Muscle of back (tissue), 13 donors: ENCODE data around the gene LIN7C. TPM values are rescaled to one million over a fixed set of nuclear protein-coding genes. Genes with fewer than 3 reads are reported as not detected.
A peak's percentile ranks its signal among the peaks of the same experiment; 100 is the strongest.
"Not testable (repeated sequence)": the region's sequence is repeated elsewhere in the genome, so short reads cannot be mapped to it uniquely, and the experiment has no call there.

ENCODE experiments used
- DNase-seq, 3 donors: peaks; one replicate each; pipeline versions ENCODE4 v3.0.0 to v3.0.0-alpha.2; 2013
- long read RNA-seq, 9 donors: transcript quantifications; one replicate each; lab custom pipeline, GENCODE V29; 2026
- polyA plus RNA-seq, 10 donors: library from polyadenylated mRNA; unstranded; fragments of 120-200 nt; gene quantifications; one replicate each; pipeline ENCODE4 v1.2.1, GENCODE V29; 2013; ENCODE audit not compliant: insufficient read length in 10 of 10

The LIN7C gene
- polyA plus RNA-seq = 10 to 100 TPM in 9 of 10 donors, 1 to 10 TPM in 1; 8.9 to 17.7 (median 13.4) TPM
- long read RNA-seq, donor 1, full-length matches to known transcripts = 4 of 4 reads
- long read RNA-seq, donor 1, partial matches to known transcripts = 0 of 4 reads
- long read RNA-seq, donor 1, other reads (novel, unspliced or antisense) = 0 of 4 reads
- long read RNA-seq, donor 2, full-length matches to known transcripts = 4 of 4 reads
- long read RNA-seq, donor 2, partial matches to known transcripts = 0 of 4 reads
- long read RNA-seq, donor 2, other reads (novel, unspliced or antisense) = 0 of 4 reads
- long read RNA-seq, donor 3 = 0 reads
- long read RNA-seq, donor 4 = 0 reads
- long read RNA-seq, donor 5, full-length matches to known transcripts = 3 of 3 reads
- long read RNA-seq, donor 5, partial matches to known transcripts = 0 of 3 reads
- long read RNA-seq, donor 5, other reads (novel, unspliced or antisense) = 0 of 3 reads
- long read RNA-seq, donor 6, full-length matches to known transcripts = 5 of 5 reads
- long read RNA-seq, donor 6, partial matches to known transcripts = 0 of 5 reads
- long read RNA-seq, donor 6, other reads (novel, unspliced or antisense) = 0 of 5 reads
- long read RNA-seq, donor 7, full-length matches to known transcripts = 3 of 3 reads
- long read RNA-seq, donor 7, partial matches to known transcripts = 0 of 3 reads
- long read RNA-seq, donor 7, other reads (novel, unspliced or antisense) = 0 of 3 reads
- long read RNA-seq, donor 8, full-length matches to known transcripts = 5 of 5 reads
- long read RNA-seq, donor 8, partial matches to known transcripts = 0 of 5 reads
- long read RNA-seq, donor 8, other reads (novel, unspliced or antisense) = 0 of 5 reads
- long read RNA-seq, donor 9, full-length matches to known transcripts = 2 of 2 reads
- long read RNA-seq, donor 9, partial matches to known transcripts = 0 of 2 reads
- long read RNA-seq, donor 9, other reads (novel, unspliced or antisense) = 0 of 2 reads

GRCh38 chr11:27506200-27507182, at the start of gene LIN7C:
Gene LIN7C, minus strand, starts transcription at chr11:27506769. Its CDS starts 17 bp downstream, at chr11:27506752.
- peak; percentile 97 to 99 (median 98) for DNase-seq

GRCh38 chr11:27555264-27555663, 48.7 kb upstream of the LIN7C start:
- DNase-seq = no peak

- no peak for DNase-seq
Measured at GRCh38 chr11:27553186-27553585, 46.6 kb upstream of the LIN7C start.

GRCh38 chr11:27552341-27552740, 45.8 kb upstream of the LIN7C start:
- DNase-seq = no peak

GRCh38 chr11:27551127-27551526, 44.6 kb upstream of the LIN7C start:
- no peak for DNase-seq

GRCh38 chr11:27545946-27546345, 39.4 kb upstream of the LIN7C start:
- peak in 2 of 3 donors; percentile 5 to 10 for DNase-seq

- DNase-seq = no peak
Measured at GRCh38 chr11:27545035-27545434, 38.5 kb upstream of the LIN7C start.

GRCh38 chr11:27541790-27542189, 35.2 kb upstream of the LIN7C start:
- DNase-seq = no peak

DNA sequence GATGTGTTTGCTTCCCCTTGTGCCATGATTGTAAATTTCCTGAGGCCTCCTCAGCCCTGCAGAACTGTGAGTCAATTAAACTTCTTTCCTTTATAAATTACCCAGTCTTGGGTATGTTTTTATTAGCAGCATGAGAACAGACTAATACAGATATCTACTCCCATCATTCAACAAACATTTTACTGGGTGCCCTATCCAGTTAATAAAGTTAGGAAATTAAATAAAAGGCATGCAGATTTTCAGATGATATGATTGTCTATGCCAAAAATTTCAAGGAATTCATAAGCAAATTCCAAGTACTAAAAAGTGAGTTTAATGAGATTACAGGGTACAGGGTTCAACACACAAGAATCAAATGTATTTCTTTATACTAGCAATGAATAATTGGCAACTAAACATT, 33.5 kb upstream of the LIN7C start:
- DNase-seq = no peak

GRCh38 chr11:27535103-27535502, 28.5 kb upstream of the LIN7C start:
- no peak for DNase-seq

DNA sequence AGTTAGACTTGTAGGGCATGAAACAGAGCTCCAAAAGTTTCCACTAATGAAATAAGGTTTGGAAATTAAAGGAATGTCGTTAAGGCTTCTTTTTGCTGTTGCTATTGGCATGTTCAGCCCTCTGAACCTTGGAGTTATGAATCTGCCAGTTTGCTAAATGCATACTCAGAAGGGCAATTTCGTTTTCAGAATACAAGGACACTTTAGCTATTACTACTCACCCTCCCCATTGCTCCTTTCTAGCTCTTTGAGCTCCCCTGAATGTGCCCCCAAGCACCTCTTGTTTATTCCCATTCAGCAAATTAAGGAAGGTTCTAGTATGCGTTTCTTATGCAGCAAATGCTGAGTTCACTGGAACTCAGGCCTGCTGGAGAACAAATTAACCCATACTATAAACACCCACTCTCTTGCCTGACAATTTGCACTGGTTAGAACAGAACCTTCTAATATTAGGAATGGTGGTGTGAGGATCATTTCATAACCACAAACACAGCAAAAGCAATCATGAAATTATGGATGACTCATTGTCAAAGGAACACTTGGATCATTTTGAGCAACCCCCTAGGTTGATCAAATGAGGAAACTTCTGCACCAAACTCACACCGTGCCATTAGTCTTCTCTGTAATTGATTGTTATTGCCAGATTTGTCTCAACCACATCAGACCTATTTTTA, 26.2 kb upstream of the LIN7C start:
- DNase-seq = no peak

DNA sequence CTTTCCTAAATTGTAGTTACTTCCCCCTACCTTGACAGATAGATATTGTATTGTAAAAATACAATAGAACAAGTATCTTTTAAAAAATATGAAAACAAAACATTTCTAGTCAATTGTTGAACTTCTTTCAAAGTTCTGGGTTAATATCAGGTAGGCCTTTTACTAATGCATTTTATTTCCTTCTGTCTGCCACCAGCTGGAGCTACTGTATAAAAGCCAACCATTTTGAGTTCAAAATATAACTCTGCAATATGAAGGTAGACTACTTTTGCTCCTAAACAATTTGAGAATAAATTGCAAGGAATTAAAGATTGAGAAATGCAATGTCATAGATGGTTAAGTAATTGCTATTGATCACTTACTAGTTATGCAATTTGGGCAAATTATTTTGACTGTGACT, 22.1 kb upstream of the LIN7C start:
- no peak for DNase-seq

GRCh38 chr11:27526535-27526934, 20.0 kb upstream of the LIN7C start:
- DNase-seq = no peak

GRCh38 chr11:27525824-27526516, 19.4 kb upstream of the LIN7C start:
- no peak for DNase-seq

DNA sequence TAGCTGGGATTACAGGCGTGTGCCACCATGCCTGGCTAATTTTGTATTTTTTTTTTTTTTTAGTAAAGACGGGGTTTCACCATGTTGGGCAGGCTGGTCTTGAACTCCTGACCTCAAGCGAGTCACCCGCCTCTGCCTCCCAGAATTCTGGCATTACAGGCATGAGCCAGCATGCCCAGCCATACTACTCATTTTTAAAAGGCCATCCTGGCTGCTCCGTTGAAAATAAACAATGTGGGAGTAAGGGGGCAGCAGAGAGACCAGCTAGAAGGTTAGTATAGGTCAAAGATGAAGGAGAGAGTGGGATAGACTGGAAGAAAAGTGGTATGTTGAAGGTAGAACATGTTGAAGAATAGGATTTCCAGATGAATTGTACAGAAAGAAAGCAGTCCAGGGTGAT, 17.6 kb upstream of the LIN7C start:
- no peak for DNase-seq

GRCh38 chr11:27520226-27520625, 13.7 kb upstream of the LIN7C start:
- DNase-seq = no peak

- DNase-seq = no peak
Measured at GRCh38 chr11:27518518-27518917, 11.9 kb upstream of the LIN7C start.

GRCh38 chr11:27517490-27517889, 10.9 kb upstream of the LIN7C start:
- DNase-seq = not testable (repeated sequence)

DNA sequence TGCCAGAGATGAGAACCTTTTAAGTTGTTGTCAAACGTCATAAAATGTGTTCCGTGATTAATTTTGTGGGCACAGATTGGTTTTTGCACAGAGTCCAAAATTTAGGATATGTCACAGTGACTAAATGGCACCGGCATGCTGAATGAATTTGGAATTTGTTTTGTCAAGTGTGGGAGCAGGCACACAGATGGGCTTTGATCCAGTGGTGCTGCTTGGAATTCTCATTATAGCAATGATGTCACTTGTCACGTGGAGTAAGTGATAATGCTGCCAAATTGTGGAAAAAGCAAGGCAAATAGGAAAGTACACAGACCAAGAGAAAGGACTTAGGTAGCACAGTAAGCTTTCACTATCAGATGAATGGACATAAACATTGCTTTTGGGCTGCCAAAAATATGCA, 8.0 kb upstream of the LIN7C start:
- peak; percentile 10 to 34 (median 22) for DNase-seq

- DNase-seq = no peak
Measured at GRCh38 chr11:27514076-27514475, 7.5 kb upstream of the LIN7C start.
